ENCODE results near the gene STPG4.

GRCh38 chr2:47126783-47127182 is 28.3 kb downstream of the STPG4 start:
- TF ChIP-seq CTCF (IDR thresholded peaks at IDR 0.05): no peak
- no peak for TF ChIP-seq POLR2A (IDR thresholded peaks at IDR 0.05)

All from lower leg skin (tissue), 3 donors.